ENCODE results near the gene TTYH1.

The TTYH1 gene

DNA sequence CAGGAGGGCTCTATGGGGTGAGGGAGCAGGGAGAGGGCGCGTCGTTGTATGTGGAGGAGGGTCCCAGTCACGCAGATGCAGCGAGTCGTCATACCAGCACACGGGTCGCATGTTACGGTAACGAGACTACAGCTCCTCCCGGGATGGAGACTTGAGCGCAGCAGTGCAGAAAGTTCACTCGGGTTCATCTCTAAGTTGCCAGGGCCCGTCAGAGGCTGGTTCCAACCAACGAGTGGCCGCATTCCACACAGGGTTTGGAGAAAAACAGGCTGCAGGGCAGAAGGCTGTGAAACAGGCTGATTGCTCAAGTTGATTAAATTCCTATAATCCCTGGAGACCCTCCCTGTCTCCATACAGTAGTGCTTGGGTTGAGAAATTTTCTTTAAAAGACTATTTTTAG, 21.9 kb upstream of the TTYH1 start:
- no peak for DNase-seq

DNA sequence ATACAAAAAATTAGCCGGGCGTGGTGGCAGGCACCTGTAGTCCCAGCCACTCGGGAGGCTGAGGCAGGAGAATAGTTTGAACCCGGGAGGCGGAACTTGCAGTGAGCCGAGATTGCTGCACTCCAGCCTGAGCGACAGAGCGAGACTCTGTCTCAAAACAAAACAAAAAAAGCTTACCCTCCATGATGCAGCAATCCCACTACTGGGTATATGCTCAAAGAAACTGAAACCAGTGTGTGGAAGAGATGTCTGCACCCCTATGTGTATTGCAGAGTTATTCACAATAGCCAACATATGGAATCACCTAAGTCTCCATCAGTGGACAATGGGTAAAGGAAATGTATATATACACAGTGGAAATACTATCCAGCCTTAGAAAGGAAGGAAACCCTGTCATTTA, 19.6 kb upstream of the TTYH1 start:
- no peak for DNase-seq

DNA sequence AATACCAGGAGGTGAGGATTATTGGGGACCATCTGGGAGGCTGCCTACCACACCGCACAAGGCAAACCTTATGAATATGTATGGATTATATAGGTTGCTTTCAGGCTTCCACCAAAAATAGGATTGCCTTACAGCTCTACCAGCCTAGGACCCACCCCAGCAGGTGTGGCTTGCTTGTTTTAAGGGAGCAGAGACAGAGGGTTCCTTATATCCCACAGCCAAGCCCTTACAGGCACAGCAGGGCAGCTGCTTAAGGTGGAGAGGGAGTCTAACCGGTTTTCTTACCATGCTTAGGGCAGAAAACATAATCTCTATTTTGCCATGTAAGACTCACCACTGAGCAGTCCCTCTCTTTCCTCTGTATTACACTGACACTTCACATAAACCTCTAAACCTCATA, 16.1 kb upstream of the TTYH1 start:
- DNase-seq: no peak

DNA sequence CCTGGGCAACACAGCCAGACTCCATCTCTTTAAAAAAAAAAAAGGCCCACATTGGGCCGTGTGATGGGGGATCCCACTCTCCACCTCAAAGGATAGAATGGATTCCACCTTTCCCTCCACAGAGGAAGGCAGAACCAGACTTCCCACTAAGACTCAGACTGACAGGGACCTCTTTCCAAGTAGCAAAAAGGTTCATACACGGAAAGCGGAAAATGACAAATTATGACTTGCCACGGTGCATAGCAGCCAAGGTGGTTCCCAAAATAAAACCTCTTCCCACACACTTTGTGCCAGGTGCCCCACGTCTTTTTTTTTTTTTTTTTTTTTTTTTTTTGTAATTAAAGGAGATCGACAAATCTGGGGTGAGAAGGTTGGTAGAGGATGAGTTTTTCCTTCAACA, 14.4 kb upstream of the TTYH1 start:
- no peak for DNase-seq

DNA sequence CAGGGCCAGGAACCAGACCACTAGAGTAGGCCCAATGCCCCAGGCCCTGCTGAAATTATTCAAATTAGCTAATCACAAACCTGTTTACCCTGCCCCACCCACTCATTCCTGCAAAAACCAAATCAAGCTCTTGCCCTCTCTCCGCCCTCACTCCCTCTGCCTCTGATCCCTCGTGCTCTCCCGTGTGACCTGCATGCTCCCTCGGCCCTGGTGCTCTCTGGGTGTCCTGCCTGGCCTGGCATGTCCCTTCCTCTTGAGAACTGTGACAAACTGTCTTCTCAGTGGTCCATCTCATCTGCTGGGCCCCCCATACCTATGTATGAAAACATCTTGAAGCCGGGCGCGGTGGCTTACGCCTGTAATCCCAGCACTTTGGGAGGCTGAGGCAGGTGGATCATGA, 12.2 kb upstream of the TTYH1 start:
- no peak for DNase-seq

DNA sequence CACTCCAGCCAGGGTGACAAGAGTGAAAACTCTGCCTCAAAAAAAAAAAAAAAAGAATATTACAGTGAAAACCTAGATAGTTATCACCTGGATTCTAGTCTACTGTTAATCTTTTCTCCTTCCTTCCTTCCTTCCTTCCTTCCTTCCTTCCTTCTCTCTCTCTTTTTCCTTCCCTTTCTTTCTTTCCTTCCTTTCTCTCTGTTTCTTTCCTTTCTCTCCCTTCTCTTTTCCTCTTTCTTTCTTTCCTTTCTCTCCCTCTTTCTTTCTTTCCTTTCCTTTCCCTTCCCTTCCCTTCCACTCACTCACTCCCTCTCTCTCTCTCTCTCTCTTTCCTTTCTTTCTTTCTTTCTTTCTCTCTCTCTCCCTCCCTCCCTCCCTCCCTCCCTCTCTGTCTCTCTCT, 9.6 kb upstream of the TTYH1 start:
- DNase-seq: no peak

DNA sequence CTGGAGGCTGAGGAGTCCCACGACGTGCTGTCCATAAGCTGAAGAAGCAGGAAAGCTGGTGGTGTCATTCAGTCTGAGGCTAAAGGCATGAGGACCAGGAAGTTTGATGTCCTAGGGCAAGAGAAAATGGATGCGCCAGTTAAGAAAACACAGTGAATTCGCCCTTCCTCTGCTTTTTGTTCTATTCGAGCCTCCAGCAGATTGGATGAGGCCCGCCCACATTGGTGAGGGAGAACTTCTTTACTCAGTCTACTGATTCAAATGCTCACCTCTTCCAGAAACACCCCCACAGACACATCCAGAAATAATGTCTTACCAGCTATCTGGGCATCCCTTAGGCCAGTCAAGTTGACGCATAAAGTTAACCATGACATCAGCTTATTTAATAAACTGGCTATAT, 7.5 kb upstream of the TTYH1 start:
- no peak for DNase-seq

DNA sequence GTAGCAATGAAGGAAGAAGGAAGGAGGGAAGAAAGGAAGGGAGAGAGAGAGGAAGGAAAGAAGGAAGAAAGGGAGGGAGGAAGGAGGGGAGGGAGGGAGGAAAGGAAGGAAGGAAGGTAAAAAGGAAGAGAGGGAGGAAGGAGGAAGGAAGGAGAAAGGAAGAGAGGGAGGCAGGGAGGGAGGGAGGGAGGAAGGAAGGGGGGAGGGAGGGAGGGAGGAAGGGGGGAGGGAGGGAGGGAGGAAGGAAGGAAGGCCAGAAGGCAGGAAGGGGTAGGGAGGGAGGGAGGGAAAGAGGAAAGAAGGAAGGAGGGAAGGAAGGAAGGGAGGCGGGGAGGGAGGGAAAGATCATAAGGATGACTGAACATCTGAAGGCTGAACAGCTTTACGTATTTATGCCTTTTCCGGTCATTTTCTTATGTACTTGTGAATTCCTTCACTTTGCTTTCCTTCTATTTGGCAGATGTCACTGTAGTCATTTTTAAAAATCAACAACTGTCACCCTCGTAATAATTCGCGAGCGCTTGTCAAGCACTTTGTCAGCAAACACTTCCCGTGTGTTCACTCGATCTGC, 6.7 kb upstream of the TTYH1 start:
- DNase-seq: no peak

DNA sequence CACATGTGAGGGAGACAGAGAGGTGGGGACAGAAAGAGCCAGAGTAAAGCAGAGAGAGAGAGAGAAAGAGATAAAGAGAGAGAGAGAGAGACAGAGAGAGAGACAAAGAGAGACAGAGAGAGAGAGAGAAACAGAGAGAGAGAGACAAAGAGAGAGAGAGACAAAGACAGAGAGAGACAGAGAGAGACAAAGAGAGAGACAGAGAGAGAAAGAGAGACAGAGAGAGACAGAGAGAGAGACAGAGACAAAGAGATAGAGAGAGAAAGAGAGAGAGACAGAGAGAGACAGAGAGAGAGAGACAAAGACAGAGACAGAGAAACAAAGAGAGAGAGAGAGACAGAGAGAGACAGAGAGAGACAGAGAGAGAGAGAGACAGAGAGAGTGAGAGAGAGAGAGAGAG, 4.2 kb upstream of the TTYH1 start:
- no peak for DNase-seq

DNA sequence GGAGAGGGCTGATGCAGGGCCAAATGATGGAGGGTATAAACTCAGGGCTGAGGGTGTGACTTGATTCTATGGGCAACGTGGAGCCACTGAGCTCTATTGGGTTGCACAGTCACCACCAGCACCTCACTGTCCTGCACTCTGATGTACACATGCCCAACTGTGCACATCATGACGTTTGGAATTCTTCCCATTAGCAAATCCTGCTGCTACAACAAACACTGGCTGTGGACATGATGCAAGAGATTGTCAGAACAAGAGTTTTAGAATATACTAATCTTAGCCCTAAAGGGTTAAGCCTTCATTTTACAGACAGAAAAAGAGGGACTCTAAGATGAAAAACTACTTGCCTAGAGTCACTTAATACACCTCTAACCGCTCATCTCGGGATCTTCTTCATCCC, 2.4 kb upstream of the TTYH1 start:
- no peak for DNase-seq

DNA sequence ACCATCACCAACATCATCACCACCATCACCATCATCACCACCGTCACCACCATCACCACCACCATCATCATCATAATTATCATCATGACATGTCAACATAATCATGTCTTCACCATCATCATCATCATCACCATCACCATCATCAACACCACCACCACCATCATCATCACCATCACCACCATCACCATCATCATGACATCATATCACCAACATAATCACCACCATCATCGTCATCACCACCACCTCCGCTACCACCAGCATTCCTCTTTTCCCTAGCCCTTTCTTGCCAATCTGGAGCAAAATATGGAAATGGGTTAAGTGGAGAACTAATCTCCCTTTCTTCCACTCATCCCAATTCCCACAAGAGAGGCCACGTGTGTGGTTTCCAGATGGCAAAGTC, 1.1 kb upstream of the TTYH1 start:
- no peak for DNase-seq

DNA sequence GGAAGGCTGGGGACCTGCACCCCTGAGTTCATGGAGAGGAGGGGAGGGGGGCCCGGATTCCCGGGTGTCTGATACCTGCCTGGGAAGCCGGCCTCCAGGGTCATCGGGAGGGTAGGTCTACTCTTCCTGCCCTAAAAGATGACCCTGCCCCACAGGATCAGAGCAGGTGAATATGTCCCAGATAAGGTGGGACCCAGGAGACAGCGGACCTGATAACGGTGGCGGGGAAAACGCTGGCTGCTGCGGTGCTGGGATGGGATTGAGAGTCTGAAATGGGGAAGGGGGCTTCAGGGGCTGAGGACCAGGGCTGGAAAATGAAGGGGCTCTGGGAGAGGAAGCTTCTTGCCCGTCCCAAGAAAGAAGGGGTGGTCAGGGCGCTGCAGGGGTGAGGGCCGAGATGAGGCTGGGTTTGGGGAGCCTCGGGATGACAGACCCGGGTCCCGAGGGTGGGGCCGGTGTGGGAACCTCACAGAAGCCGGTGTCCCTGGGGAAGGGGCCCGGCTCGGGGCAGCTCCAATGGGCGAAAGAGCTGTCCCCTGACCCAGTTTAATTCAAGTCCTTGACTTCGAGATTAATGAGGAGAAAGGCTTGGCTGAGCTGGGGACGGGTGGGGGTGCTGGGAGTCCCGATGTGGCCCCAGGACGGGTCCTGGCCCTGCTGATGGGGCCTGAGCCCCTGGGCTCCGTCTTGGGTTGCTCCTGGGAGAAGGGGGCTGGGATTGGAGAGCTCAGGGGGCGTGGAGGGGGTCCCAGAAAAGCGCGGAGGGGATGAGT, 823 bp downstream of the TTYH1 start:
- DNase-seq: no peak

DNA sequence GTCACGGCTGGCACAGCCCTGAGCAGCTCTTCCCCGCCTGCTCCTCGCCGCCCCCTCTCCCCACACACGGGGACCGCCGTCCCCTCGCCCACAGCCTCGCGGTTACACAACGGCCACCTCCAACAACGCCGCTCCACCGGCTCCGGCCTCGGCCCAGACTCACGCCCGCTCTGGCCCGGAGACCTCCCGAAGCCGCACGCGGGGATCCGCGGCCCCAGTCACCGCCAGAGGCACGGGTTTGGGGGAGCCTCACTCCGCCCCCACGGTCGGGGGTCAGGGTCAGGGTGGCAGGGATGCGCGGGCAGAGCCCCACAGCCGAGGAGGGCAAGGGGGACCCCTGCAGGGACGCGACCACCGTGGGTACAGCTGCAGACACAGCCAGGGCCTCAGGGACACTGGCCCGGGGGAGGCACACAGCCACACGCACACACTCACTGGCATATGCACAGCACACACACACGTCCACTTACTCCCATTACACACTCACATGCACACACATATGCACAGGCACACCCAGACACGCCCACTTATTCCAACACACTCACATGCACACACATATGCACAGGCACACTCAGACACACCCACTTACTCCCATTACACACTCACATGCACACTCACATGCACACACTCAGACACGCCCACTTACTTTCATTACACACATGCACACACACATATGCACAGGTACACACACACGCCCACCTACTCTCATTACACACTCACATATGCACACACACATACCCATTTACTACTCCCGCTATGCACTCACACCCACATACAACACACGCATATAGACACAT, 1.6 kb downstream of the TTYH1 start:
- DNase-seq: no peak

DNA sequence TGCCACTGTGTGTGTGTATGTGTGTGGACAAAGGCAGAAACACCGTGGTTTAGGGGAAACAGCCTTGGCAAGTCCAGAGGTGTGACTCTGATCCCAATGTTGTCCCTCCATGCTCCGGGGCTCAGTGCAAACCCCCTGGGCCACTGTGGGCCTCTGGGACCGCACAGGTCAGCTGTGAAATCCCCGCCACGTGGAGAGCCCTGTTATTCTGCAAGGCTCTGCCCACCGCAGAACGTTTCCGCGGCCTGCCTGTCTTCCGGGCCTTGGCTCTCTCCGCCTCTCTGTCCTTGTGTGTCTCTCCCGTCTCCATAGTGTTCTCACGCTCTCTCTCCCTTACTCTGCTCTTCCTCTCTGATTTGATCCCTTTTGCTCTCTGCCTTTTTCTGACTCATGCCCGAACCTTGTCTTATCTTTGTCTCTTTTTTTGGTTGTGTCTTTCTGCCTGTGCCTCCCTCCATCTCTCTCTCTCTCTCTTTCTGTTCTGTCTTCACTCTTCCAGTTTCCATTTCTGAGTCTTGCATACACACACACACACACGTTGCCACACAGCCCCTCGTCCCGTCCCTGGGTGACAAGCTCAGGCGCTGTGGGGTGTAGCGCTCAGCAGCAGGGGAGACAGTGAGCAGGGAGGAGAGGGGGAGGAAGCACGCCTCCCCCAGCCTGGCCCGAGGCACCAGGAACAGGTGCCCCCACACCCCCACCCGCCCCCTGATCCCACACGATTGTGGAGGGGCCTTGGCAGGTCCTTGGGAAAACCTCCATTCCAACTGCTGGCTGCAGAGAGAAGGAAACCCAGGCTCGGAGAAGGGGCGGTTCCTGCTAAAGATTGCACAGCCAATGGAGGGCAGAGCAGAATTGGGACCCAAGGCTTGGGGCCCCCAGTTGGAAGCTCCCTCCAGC, 3.0 kb downstream of the TTYH1 start:
- DNase-seq: peak; percentile 85 to 90

DNA sequence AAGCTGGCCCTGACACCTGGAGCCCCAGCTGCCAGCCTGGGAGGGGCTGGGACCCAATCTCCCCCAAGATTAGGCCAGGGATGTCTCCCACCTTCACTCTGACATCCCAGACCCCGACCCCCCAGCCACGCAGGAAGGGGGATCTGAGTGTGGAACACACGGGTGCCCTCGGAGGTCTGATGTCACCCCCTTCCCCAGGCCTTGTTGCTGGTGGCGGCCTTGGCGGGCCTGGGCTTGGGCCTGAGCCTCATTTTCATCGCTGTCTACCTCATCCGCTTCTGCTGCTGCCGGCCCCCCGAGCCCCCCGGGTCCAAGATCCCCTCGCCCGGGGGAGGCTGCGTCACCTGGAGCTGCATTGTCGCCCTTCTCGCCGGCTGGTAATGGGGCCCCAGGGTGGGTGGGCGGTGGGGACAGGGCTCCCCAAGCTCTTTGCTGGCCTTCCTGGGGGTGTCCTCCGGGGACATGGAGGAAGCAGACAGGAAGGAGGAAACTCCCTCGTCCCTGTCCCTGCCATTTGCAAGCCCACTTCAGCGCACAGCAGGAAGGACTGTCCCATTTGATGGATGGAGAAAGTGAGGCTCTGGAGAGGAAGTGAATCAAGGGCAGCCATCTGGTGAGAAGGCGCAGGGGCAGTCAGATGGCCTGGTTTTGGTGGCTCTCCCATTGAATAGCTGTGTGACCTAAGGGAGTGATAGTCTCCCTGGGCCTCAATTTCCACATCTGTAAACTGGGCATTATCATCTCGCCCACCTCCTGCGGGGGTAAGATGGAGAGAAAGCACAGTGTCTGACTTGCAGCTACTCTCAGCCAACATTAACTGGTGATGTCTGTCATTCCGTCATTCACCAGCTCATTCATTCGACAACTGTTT, 3.9 kb downstream of the TTYH1 start:
- no peak for DNase-seq

DNA sequence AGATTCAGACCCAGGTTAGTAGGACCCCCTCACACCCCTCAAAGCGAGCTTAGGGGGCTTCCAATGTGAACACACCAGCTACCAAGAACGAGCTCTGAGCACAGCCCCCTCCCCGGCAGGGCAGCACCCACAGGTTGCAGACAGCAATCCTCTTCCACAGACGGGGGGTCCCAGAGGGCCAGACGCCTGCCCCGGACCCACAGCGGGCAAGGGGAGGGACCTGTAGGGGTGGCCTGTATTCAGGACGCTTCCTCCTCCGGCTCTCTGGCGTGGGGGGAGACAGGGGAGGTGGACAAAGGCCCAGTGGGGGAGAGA, 4.8 kb downstream of the TTYH1 start:
- no peak for DNase-seq

DNA sequence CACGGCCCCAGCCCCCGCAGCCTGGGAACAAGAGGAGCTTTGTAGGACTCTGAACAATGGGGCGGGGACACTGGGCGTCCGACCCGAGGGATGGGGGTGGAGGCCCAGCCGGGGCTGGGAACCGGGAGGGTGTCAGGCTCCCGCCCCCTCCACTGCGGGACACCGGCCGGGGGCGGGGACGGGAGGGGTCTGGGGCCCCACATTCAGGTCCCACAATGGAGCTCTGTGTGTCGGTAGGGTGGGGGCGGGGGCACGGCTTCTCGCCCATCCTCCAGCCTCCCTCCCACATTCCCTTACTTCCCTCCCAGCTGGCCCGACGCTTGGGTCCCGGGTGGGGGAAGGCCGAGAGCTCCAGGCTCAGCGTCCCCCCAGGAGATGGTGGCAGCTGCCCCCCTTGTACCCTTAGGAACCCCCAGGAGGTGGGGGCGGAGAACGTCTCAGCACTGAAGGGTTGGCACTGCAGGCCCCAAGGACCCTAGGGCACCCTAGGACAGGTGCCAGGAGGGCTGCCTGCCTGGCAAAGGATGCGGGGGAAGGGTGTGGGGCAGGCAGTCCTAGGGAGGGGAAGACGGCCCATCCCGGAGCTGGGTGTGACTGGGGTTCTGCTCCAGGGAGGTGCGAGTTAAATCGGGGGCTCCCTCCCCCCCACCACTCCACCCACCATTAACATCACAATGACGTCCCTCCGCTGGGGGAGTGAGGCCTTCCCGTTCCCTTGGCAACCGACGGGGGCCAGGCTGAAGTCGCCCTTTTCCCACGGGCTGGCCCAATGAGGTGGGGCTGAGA, 5.3 kb downstream of the TTYH1 start:
- no peak for DNase-seq

DNA sequence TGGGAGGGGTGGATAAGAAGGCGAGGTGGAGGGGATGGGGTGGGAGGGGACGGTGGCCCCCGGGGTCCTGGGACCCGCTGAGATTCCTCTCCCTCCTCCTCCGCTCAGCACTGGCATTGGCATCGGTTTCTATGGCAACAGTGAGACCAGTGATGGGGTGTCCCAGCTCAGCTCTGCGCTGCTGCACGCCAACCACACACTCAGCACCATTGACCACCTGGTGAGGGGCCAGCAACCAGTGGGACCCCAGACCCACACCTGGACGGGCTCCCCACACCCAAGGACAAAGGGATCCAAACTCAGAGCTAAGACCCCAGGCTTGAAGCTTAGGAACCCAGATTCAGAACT, 5.9 kb downstream of the TTYH1 start:
- DNase-seq: no peak

DNA sequence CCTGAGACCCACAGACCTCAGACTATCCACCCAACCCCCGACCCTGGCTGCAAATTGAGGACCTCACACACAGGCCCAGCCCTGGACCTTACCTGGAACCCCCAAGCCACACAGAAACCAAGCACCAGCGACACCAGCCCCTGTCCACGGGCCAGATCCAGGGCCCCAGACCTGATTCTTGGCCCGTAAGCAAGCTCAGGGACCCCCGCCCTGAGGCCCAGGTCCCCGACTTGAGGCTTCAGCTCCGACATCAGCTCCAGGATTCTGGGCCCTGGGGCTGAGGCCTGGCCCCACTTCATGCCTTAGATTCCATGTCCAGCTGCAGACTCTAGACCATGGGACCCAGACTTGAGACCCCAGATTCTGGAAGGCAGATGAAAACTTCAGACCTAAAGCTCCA, 6.3 kb downstream of the TTYH1 start:
- no peak for DNase-seq

DNA sequence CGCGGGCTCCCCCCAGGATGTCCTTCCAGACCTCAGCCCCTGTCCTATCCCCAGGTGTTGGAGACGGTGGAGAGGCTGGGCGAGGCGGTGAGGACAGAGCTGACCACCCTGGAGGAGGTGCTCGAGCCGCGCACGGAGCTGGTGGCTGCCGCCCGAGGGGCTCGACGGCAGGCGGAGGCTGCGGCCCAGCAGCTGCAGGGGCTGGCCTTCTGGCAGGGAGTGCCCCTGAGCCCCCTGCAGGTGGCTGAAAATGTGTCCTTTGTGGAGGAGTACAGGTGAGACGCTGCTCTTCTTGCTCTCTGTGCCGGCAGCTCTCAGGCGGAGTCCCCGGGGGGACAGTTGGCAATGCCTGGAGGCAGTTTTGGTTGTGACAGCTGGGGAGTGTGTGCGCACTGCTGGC, 6.9 kb downstream of the TTYH1 start:
- DNase-seq: no peak

DNA sequence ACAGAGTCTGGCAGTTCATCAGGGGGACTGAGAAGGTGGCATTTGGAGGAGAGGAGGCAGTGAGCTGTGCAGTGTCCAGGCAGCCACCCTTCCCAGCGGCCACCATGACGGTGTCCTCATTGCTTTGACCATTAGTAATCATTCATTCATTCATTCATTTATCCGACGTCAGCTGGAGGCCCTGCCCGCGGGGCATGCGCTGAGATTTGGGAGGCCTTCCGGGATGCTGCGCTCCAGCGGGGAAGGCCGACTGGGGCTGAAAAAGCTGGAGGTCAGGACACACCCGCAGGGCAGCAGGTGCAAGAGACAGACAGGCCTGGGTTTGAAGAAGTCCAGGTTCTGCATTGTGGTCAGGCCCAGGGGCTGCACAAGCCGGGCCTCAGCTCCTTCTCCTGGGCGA, 8.9 kb downstream of the TTYH1 start:
- no peak for DNase-seq
